MCF 10A (cell line): ENCODE measurements around the gene RNPS1. TPM values are rescaled to one million over a fixed set of nuclear protein-coding genes. Genes with fewer than 3 reads are reported as not detected.

Experiments used
- BruUV-seq: library from RNA; stranded (reverse); fragments of 400-500 nt; replicated peaks from 2 replicates; lab custom pipeline; 2021; lab: Mats Ljungman, UMichigan
- CTCF ChIA-PET: fragments of 300-600 bp; sonication (Branson Sonifier 250); formaldehyde crosslinking; extraction: SDS; loops from one replicate; lab custom pipeline; 2021; ENCODE audit warnings: antibody characterized with exemption, inconsistent platforms; lab: Yijun Ruan, JAX
- POLR2A ChIA-PET: fragments of 300-600, 350-650 bp; sonication (Branson Sonifier 250); formaldehyde crosslinking; extraction: SDS; loops from one replicate; lab custom pipeline; 2020; ENCODE audit warnings: antibody characterized with exemption, inconsistent platforms; lab: Yijun Ruan, JAX
- DNase-seq: peaks from one replicate; pipeline ENCODE4 v3.0.0-alpha.2; 2018; ENCODE audit not compliant: unreplicated experiment
- H3K27ac Mint-ChIP-seq: one replicate; pipeline ENCODE4 v1.8.0; 2022; ENCODE audit warnings: mild to moderate bottlenecking, low read depth, mixed read lengths; ENCODE audit not compliant: unreplicated experiment
- H3K27me3 Mint-ChIP-seq: one replicate; pipeline ENCODE4 v1.8.0; 2022; ENCODE audit warnings: mixed read lengths; ENCODE audit not compliant: insufficient read depth, unreplicated experiment
- H3K36me3 Mint-ChIP-seq: one replicate; pipeline ENCODE4 v1.8.0; 2022; ENCODE audit warnings: mild to moderate bottlenecking, moderate library complexity, mixed read lengths; ENCODE audit not compliant: insufficient read depth, unreplicated experiment
- H3K4me1 Mint-ChIP-seq: one replicate; pipeline ENCODE4 v1.8.0; 2022; ENCODE audit warnings: mixed read lengths; ENCODE audit not compliant: insufficient read depth, unreplicated experiment
- H3K4me3 Mint-ChIP-seq: one replicate; pipeline ENCODE4 v1.8.0; 2022; ENCODE audit warnings: mild to moderate bottlenecking, moderate library complexity, mixed read lengths; ENCODE audit not compliant: unreplicated experiment
- H3K9me3 Mint-ChIP-seq: one replicate; pipeline ENCODE4 v1.8.0; 2022; ENCODE audit warnings: mixed read lengths; ENCODE audit not compliant: unreplicated experiment
- CTCF ChIP-seq: fragments of 200-600 bp; IDR thresholded peaks from one replicate; pipeline ENCODE4 v1.8.0; 2022; ENCODE audit warnings: antibody characterized with exemption, mild to moderate bottlenecking; ENCODE audit not compliant: unreplicated experiment
- intact Hi-C: fragments of 100-400 bp; cut with micrococcal nuclease; formaldehyde crosslinking; loops from 2 replicates; pipeline ENCODE4 v1.14.1; 2022
- total RNA-seq: library from RNA; stranded (reverse); gene quantifications from 2 replicates; pipeline ENCODE4 v1.2.3, GENCODE V29; 2022

RNPS1 gene
- total RNA-seq, 1 experiment from 2014 or later, result 245 TPM

DNA sequence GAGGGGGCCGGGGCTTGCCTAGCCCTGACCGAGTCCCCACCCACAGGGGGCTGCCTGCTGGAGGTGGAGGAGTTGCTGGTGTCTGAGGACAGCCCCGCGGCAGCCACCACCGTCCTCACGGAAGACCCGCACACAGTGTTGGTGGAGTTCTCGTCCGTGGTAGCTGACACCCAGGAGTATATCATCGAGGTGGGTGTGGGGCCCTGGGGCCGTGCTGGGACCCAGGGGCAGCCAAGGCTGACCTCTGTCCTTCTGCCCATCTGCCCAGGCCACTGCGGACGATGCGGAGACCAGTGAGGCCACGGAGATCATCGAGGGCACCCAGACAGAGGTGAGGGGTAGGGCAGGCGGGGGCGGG lies 33.1 kb downstream of the RNPS1 start:
- H3K4me3 Mint-ChIP-seq, result no peak overlapping the region
- no peaks in the 10 kb centered on the region for H3K9me3 Mint-ChIP-seq
- ChIA-PET POLR2A (interaction anchor here (1.0 kb wide), 1 partner anchor 8 kb away, joined by 4 read pairs; no protein-coding TSS in a partner anchor), CTCF (no interaction called here)
- H3K4me1 Mint-ChIP-seq, result no peaks in the 10 kb centered on the region
- no peak for TF ChIP-seq CTCF
- no peaks in the 10 kb centered on the region for H3K27me3 Mint-ChIP-seq
- no peak for DNase-seq
- no peak overlapping the region for H3K27ac Mint-ChIP-seq
- intact Hi-C loops, result no loop called here
- BruUV-seq, result no TSS peak
- H3K36me3 Mint-ChIP-seq, result peaks cover 67% of the 10 kb centered on the region

DNA sequence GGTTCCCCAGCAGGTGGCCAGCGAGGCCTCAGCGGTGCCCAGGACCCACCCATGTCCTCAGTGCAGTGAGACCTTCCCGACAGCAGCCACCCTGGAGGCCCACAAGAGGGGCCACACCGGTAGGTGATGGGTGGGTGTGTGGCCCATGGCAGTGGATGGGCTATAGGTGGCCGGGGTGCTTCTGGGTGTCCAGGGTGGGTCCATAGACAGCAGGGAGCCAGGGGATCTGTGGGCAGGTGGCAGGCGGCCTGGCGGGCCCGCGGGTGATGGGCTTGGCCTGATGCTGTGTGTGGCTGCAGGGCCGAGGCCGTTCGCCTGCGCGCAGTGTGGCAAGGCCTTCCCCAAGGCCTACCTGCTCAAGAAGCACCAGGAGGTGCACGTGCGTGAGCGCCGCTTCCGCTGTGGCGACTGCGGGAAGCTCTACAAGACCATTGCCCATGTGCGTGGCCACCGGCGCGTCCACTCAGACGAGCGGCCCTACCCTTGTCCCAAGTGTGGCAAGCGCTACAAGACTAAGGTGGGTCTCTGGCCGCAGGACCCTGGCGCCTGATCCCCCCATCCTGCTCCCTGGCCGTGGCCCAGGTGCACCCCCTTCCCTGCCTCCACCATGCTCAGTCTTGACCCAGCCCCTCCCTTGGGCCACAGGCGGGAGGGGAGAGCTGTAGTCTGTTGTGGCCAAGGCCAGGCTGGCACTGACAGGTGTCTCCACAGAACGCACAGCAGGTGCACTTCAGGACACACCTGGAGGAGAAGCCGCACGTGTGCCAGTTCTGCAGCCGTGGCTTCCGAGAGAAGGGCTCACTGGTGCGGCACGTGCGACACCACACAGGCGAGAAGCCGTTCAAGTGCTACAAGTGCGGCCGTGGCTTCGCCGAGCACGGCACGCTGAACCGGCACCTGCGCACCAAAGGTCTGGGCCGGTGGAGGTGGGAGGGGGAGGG lies 33.8 kb downstream of the RNPS1 start:
- BruUV-seq, result no TSS peak
- Mint-ChIP-seq H3K4me1 (no peaks in the 10 kb centered on the region), H3K9me3 (no peaks in the 10 kb centered on the region), H3K27ac (no peak overlapping the region), H3K36me3 (peaks cover 65% of the 10 kb centered on the region), H3K4me3 (no peak overlapping the region), H3K27me3 (no peaks in the 10 kb centered on the region)
- intact Hi-C loops, result no loop called here
- ChIA-PET CTCF (no interaction called here), POLR2A (no interaction called here)
- DNase-seq, result no peak
- no peak for TF ChIP-seq CTCF

GRCh38 chr16:2233046-2233775 lies 34.7 kb downstream of the RNPS1 start:
- H3K27ac Mint-ChIP-seq, result no peak overlapping the region
- H3K36me3 Mint-ChIP-seq, result peaks cover 63% of the 10 kb centered on the region
- BruUV-seq, result no TSS peak
- ChIA-PET CTCF (no interaction called here), POLR2A (no interaction called here)
- H3K27me3 Mint-ChIP-seq, result no peaks in the 10 kb centered on the region
- DNase-seq, result no peak
- TF ChIP-seq CTCF, result no peak
- intact Hi-C loops, result no loop called here
- H3K4me3 Mint-ChIP-seq, result no peak overlapping the region
- no peaks in the 10 kb centered on the region for H3K4me1 Mint-ChIP-seq
- H3K9me3 Mint-ChIP-seq, result no peaks in the 10 kb centered on the region
